GM04503 (cell line): ENCODE data around the gene GADL1.

Source experiments
- DNase-seq: peaks from one replicate; pipeline ENCODE4 v3.0.0-alpha.2; 2012; ENCODE audit warnings: low read depth

Gene GADL1

GRCh38 chr3:30694668-30695067, 199.8 kb downstream of the GADL1 start:
- no peak for DNase-seq

DNA sequence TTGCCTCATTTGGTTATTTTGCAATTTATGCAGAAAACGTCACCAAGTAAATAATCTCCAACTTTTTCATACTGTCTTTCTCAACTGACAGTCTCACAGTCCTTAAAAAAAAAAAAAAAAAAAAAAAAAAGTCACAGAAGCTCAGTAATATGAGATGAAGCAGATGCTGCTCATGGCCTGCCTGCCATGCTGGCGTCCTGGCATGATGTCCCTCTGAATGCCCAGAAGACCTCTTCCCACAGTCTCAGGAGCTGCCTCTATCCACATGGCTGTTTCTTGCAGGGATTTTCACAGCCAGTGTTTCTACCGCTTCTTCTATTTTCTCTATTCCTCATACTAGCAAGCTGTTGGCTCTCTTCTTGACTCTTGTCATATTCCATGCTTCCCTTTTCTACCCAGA, 200.3 kb downstream of the GADL1 start:
- no peak for DNase-seq

DNA sequence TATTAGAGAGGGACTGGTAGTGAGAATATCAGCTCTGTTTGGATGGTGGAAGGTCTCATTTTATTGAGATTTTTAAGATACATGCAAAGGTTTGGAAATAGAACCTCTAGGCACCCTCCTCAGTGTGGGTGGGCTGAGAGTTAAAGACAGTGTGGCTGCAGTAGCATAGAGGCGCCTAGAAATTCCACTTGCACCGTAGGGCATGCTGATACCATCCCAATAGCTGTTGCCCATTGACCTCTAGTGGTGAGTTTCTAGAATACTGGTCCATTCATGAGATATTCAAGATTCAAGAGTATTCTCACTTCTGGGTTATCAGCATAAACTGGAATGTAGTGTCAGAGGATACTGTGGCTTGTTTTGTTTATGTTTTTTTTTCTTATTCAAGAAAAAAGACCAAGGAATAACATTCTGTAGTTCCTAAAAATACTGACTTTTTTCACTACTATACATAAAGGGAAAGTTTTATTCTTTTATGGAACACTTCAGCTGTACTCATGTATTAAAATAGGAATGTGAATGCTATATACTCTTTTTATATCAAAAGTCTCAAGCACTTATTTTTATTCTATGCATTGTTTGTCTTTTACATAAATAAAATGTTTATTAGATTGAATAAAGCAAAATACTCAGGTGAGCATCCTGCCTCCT, 200.9 kb downstream of the GADL1 start:
- no peak for DNase-seq

- DNase-seq = no peak
Measured at GRCh38 chr3:30692498-30693130, 201.8 kb downstream of the GADL1 start.

DNA sequence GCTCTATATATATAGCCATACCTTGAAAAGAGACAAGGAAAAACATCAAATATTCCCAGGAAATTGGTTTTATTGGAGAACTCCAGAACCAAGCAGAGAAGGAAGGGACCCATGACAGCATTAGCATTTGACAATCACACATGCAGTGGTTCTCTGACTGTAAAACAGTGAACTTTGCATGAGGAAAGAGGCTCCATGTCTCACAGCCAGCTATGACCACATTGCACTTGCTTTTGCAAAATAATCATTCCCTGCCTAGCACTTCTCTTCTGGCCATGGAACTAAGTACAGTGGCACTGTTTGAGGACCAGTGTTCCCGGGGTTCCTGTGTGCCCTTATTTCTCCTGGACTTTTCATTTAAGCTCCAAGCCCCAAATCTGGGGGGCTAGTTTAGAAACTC, 202.5 kb downstream of the GADL1 start:
- no peak for DNase-seq

DNA sequence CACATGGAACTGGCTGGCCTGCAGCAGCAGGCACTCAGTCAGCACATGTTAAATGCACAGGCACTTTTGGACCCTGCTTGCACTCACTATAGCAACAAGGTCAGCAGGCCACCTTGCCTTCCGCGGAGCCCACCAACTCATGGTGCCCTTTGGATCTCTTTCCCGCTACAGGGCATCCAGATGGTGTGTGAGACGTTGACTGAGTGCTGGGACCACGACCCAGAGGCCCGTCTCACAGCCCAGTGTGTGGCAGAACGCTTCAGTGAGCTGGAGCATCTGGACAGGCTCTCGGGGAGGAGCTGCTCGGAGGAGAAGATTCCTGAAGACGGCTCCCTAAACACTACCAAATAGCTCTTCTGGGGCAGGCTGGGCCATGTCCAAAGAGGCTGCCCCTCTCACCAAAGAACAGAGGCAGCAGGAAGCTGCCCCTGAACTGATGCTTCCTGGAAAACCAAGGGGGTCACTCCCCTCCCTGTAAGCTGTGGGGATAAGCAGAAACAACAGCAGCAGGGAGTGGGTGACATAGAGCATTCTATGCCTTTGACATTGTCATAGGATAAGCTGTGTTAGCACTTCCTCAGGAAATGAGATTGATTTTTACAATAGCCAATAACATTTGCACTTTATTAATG, 203.1 kb downstream of the GADL1 start:
- no peak for DNase-seq

GRCh38 chr3:30690199-30690598, 204.3 kb downstream of the GADL1 start:
- DNase-seq = no peak

DNA sequence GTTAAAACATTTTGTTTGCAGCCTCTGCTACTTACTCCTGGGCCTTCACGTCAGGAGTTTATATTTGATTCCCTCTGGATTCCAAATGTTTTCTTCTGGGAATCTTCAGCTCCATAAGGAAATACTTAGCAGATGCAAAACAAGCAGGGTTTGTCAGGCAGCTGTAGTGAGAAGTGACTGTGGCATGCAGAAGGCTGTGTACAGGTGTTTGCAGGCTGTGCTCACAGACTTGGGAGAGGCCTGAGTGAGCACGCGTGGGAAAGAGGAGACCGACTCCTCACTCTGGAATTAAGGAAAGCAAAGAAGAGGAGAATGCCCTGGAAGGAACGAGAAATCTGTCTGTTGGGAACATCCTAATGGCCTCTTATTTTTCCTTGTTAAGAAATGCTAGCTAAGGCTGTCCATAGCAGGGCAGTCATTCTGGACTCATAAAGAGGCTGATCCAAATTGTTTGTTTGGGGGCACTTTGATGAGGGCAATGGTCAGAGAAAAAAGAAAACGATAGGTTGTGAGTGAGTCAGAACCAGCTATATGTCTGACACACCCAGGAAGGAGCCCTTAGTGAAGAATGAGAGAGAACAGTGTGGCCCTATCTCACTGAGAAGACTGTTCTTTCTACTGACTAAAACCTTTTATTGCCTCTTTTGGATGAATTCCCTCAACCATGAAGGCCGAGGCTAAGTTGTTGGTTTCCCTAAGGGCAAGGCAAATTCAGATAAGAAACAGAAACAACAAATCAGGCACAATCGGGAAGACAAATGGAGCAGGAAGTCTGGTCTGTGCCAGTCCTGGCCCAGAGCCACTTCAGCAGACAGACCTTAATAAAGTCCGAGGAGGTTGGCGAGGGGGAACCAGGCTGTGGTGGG, 205.5 kb downstream of the GADL1 start:
- peak; percentile 31 for DNase-seq

DNA sequence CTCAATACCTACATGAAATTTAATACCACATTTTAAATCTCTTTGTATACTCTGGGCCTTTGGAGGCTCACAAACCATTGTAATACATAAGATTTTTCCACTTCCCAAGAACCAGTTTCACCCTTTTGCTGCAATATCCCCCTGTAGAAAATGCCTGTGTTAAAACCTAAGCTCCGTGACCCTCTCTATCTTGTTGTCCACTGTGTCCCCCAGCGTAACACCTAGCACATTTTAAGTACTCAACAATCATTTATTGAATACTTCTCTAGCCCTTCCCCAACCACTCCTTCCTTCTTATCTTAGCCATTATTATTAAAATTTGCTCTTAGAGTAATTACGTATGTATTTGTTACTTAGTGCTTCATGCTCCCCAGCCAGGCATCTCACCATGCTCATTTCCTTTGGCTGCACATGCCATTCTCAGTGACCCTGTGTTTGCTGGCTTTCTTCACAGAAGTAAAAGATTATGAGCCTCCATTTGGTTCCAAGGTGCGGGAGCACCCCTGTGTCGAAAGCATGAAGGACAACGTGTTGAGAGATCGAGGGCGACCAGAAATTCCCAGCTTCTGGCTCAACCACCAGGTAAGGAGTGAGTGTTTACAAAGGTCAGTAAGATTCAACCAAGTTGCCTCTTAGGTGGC, 206.4 kb downstream of the GADL1 start:
- no peak for DNase-seq

DNA sequence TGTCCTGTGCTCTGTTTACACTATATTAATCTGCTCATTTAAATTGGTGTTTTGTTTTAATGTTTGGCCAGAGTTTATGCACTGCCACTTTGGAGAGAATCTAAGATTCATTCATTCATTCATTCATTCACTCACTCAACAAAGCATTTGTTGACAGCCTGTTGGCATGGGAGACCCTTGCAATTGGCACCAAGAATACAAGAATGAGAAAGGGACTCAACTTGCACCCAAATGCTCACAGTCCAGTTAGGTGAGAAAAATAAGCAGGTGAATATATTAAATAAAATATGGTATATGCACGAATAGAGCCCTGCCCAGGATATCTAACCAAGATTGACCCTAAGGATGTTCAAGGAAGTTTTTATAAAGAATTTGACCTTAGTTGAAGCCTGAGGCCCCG, 207.7 kb downstream of the GADL1 start:
- DNase-seq = no peak

GRCh38 chr3:30686176-30686575, 208.3 kb downstream of the GADL1 start:
- DNase-seq = no peak

DNA sequence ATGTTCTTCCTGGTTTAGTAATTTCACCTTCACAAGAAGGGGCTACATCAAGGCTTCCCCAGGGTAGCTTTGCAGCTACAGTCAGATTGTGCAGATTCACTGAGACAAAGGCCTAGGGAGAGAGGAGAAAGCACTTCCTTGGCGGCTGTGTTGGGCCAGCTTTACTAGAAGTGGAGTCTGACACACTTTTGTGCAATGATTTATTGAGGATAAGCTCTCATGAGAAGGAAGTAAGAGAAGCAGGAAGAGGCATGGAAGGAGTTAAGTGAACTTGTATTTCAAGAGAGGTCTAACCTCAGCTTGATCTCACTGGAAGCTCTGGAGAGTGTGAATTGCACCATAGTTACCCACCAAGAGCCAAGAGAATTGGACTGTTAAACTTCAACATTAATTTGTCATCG, 209.2 kb downstream of the GADL1 start:
- DNase-seq = no peak

DNA sequence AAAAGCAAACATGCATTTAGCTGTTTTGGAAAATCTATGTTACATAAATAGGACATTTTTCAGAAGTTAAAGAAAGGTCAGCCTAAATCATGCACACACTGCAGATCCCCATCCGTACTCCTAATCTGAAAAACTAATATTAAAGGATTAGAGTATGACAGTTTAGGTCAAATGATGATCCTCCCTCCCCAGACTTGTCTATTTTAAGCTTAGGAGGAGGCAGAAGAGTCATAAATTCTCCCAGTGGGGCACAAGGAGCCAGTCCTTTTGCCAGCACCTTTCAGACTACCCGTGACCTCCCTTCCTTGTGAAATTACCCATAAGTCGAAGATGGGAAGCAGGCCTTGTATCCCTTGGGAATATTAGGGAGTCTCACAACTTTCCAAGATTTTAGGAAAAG, 210.1 kb downstream of the GADL1 start:
- no peak for DNase-seq

GRCh38 chr3:30683769-30684168, 210.7 kb downstream of the GADL1 start:
- no peak for DNase-seq

- DNase-seq = no peak
Measured at GRCh38 chr3:30682434-30683155, 211.9 kb downstream of the GADL1 start.

GRCh38 chr3:30681649-30682211, 212.7 kb downstream of the GADL1 start:
- no peak for DNase-seq

GRCh38 chr3:30680789-30681648, 213.4 kb downstream of the GADL1 start:
- DNase-seq = peak; percentile 35

GRCh38 chr3:30679045-30679444, 215.4 kb downstream of the GADL1 start:
- no peak for DNase-seq

DNA sequence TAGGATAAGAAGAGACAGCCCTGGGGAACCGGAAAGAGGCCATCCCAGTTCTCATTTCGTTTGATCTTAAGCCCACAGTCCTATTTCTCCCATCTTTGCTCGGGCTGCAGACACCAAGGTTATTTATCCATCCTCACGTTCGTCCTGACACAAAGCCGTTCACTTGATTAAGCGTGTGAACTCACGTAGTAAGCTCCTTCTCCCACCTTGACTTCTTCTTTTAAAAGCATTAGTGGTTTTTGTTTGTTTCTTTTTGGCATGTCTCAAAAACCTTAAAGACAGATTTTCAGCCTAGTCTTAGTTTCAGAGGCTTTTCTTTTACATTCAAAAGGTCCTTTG, 217.1 kb downstream of the GADL1 start:
- no peak for DNase-seq
